HG02943 (cell line): ENCODE measurements around the gene COPZ2.

Source experiments
- ATAC-seq: cut with Tn5 transposase; IDR thresholded peaks from one replicate; pipeline ENCODE4 v1.9.1; 2021; ENCODE audit warnings: mild to moderate bottlenecking, low read depth, moderate library complexity; ENCODE audit not compliant: unreplicated experiment

The COPZ2 gene

DNA sequence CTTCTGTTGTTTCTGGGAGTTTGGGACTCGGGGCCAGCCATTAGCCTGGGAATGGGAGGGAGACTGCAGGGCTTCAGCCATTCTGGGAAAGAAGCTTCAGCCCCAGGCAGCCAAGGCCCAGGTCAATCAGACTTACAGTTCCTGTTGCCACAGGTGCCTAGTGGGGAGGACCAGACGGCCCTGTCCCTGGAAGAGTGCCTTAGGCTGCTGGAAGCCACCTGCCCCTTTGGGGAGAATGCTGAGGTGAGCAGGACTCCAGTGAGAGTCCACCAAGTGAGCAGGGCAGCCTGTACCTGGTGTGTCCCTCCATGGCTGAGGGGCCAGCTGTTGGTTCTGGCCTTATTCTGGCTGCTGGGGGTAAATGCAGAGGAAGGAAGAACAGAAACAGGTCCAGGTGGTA lies 19.3 kb upstream of the COPZ2 start:
- no peak for ATAC-seq

DNA sequence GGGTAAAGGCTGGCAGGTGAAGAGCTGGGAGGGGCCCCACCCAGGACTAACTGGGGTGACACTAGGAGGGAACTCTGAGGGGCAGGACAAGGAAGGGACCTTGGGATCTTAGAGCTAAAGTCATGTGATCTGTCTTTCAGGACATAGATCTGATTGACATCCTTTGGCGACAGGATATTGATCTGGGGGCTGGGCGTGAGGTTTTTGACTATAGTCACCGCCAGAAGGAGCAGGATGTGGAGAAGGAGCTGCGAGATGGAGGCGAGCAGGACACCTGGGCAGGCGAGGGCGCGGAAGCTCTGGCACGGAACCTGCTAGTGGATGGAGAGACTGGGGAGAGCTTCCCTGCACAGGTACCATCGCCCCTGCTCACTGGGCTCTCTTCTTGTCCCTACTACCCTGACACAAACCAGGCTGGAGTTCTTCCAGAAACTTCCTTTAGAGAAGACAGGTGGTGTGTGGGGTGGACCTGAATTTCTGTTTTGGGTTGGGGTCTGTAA lies 18.7 kb upstream of the COPZ2 start:
- ATAC-seq = no peak

- ATAC-seq = no peak
Observed at GRCh38 chr17:48055531-48056245, 18.1 kb upstream of the COPZ2 start.

GRCh38 chr17:48054238-48055185 lies 16.9 kb upstream of the COPZ2 start:
- ATAC-seq = no peak

DNA sequence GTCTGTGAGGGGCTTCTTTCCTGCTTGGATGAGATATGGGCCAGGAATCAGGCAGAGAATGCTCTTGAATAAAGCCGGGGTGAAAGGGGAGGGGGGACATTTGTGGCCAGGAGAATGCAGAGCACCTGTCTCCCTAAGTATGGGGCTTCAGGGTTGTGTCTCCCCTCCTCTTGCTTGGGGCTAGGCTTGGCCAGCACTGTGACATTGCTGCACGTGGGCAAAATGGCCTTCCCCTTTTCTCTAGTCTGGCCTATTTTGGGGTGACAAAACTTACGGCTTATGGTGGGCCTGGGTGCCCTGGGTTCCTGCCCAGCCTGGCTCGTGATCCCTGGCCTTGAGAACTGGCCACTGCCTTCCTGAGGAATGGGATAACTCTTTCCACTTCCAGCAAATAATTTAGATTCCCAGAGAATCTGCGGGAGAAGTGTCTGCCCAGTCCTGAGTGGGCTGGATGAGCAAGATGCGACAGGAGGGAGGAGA lies 16.2 kb upstream of the COPZ2 start:
- ATAC-seq = no peak

GRCh38 chr17:48052956-48053757 lies 15.6 kb upstream of the COPZ2 start:
- no peak for ATAC-seq

DNA sequence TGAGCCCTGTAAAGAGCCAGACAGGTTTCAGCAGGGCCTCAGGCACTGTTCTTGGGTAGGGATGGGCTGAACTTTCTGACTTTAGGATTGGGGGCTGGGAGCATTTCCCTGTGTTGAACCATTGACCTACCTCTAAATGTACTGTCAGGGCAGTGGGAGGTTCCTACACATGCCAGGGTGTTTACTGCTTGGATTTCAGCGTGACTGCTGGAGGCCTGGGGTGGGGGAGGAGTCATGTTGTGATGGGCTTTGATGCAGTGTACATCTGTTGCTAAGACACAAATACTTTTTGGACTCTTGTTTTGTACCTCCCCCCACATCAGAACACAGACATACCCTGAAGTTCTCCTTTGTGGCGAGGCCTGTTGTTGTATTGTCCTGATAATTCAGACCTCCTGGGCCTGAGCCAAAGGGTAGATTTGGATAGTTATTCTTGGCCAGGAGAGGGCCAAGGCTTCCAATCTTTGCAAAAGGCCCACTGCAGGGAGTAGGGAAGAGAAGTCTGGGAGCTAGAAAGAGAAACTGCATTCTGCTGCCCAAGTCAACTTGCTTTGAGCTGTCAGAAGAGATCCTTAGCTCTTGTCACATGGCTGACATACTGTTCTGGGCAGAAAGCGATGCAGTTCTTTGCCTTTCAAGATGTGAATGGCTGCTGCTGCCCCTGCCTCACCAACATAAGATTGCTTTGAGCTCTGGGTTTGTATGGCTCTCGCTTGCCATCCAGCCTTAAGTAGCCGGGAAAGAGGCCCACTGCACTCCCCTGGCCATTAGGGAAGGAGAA lies 14.3 kb upstream of the COPZ2 start:
- ATAC-seq = no peak

- no peak for ATAC-seq
Observed at GRCh38 chr17:48051283-48051682, 13.7 kb upstream of the COPZ2 start.

DNA sequence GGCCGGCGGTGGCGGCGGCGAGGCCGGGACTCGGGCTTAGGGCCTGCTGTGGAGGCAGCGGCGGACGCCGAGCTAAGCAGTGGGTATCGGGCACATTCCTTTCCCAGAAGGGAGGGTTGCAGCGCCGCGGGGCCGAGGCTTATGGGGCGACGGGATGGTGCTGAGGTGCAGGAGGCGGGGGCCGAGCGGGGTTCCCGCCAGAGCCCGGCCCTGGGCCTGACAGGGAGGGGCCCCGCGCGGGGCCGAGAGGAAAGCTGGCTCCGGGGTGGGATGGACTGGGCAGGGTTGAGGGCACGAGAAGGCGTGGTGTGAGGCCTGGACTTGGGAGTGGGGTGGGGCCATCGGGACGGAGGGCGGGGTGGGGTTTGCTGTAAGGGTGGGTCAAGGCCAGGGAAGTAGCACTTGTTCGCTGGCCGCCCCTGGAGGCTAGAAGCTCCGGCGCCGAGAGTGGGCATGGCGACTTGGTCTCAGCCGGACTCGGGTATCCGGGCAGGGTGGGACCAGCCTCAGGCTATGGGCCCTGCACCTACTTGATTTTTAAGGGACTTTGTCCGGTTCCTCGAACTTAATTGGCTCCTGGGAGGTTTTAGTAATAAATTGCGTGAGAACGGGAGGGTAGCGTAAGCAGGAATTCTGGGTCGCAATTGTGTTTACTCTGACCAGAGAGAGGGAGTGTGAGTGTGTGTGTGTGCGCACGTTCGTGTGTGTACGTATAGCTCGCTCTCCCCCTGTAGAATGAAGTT lies 11.0 kb upstream of the COPZ2 start:
- peak; percentile 29 for ATAC-seq

- peak; percentile 92 for ATAC-seq
Observed at GRCh38 chr17:48047741-48048383, 10.3 kb upstream of the COPZ2 start, which contains the start of gene NFE2L1. Gene NFE2L1, plus strand, starts transcription at chr17:48048359. Its CDS starts 2,760 bp downstream, at chr17:48051119.

GRCh38 chr17:48047113-48047740 lies 9.6 kb upstream of the COPZ2 start:
- ATAC-seq = no peak

GRCh38 chr17:48046296-48046695 lies 8.7 kb upstream of the COPZ2 start:
- ATAC-seq = no peak

- ATAC-seq = no peak
Observed at GRCh38 chr17:48045316-48046001, 7.9 kb upstream of the COPZ2 start.

- ATAC-seq = no peak
Observed at GRCh38 chr17:48044851-48045250, 7.3 kb upstream of the COPZ2 start.

GRCh38 chr17:48043176-48043575 lies 5.6 kb upstream of the COPZ2 start:
- ATAC-seq = no peak

- ATAC-seq = no peak
Observed at GRCh38 chr17:48038687-48039086, 1.1 kb upstream of the COPZ2 start.

DNA sequence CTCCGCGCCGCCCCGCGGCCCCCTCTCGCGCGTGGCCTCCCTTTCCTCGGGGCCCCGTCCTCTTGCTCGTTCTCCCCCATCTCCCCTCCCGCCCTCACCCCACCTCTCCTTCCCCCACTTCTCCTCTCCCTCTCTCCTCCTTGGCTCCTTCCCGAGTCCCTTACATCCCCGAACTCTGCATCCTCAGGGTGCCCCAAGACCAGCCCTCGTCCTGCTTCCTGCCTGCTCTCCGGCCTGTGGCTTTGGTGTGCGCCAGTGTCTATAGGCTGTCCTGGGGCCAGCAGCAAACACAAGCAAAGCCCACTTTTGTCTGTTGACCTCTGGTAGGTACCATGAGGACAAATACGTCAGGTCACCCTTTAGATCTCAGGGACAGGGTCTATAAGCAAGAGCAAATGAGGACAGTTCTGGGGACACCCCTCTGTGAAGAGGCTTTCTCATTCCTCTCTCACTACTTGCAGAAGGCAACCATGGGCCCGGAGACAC lies 284 bp upstream of the COPZ2 start:
- no peak for ATAC-seq
